T-helper 2 cell treated with Interferon-gamma antibody and Interleukin-4, amounts not matched to agents 5 μg/mL and 100 μg/mL, for 36 hours (primary cell): ENCODE results near the gene DNAH14.
A peak's percentile ranks its signal among the peaks of the same experiment; 100 is the strongest.

ENCODE experiments used
- DNase-seq: peaks from one replicate; pipeline ENCODE4 v3.0.0; 2021; ENCODE audit warnings: low spot score
- H3K27ac Mint-ChIP-seq: one replicate; pipeline ENCODE4 v1.8.0; 2021; ENCODE audit warnings: mild to moderate bottlenecking, mixed read lengths
- H3K27me3 Mint-ChIP-seq: one replicate; pipeline ENCODE4 v1.8.0; 2021; ENCODE audit warnings: low read depth, mixed read lengths
- H3K36me3 Mint-ChIP-seq: one replicate; pipeline ENCODE4 v1.8.0; 2021; ENCODE audit warnings: low read depth, mixed read lengths
- H3K4me1 Mint-ChIP-seq: one replicate; pipeline ENCODE4 v1.8.0; 2021; ENCODE audit warnings: low read depth, mixed read lengths
- H3K4me3 Mint-ChIP-seq: one replicate; pipeline ENCODE4 v1.8.0; 2022; ENCODE audit warnings: mild to moderate bottlenecking, moderate library complexity, mixed read lengths
- H3K9me3 Mint-ChIP-seq: one replicate; pipeline ENCODE4 v1.8.0; 2021; ENCODE audit warnings: mixed read lengths

The DNAH14 gene

GRCh38 chr1:225428881-225429455 lies 499.5 kb downstream of the DNAH14 start:
- Mint-ChIP-seq H3K36me3 (peaks cover 13% of the 10 kb centered on the region), H3K27me3 (no peaks in the 10 kb centered on the region), H3K9me3 (no peaks in the 10 kb centered on the region), H3K4me1 (peaks cover 37% of the 10 kb centered on the region), H3K27ac (peak overlapping the region; percentile 96), H3K4me3 (peak overlapping the region; percentile 89)
- DNase-seq = no peak

- Mint-ChIP-seq H3K4me3 (peak overlapping the region; percentile 0), H3K27ac (no peak overlapping the region), H3K27me3 (no peaks in the 10 kb centered on the region), H3K36me3 (peaks cover 7% of the 10 kb centered on the region), H3K4me1 (peaks cover 25% of the 10 kb centered on the region), H3K9me3 (no peaks in the 10 kb centered on the region)
- DNase-seq = no peak
Observed at GRCh38 chr1:225430301-225430700, 500.8 kb downstream of the DNAH14 start.

- H3K27me3 Mint-ChIP-seq = no peaks in the 10 kb centered on the region
- H3K36me3 Mint-ChIP-seq = peaks cover 7% of the 10 kb centered on the region
- H3K9me3 Mint-ChIP-seq = no peaks in the 10 kb centered on the region
- H3K4me3 Mint-ChIP-seq = no peak overlapping the region
- peaks cover 24% of the 10 kb centered on the region for H3K4me1 Mint-ChIP-seq
- no peak for DNase-seq
- H3K27ac Mint-ChIP-seq = no peak overlapping the region
Observed at GRCh38 chr1:225431081-225431863, 501.8 kb downstream of the DNAH14 start.

- H3K4me1 Mint-ChIP-seq = peaks cover 23% of the 10 kb centered on the region
- DNase-seq = no peak
- no peaks in the 10 kb centered on the region for H3K27me3 Mint-ChIP-seq
- H3K27ac Mint-ChIP-seq = no peak overlapping the region
- no peak overlapping the region for H3K4me3 Mint-ChIP-seq
- no peaks in the 10 kb centered on the region for H3K9me3 Mint-ChIP-seq
- H3K36me3 Mint-ChIP-seq = no peaks in the 10 kb centered on the region
Observed at GRCh38 chr1:225434046-225434445, 504.6 kb downstream of the DNAH14 start.

GRCh38 chr1:225435076-225435475 lies 505.6 kb downstream of the DNAH14 start:
- Mint-ChIP-seq H3K36me3 (no peaks in the 10 kb centered on the region), H3K4me3 (no peak overlapping the region), H3K9me3 (no peaks in the 10 kb centered on the region), H3K27ac (no peak overlapping the region), H3K27me3 (no peaks in the 10 kb centered on the region), H3K4me1 (peaks cover 16% of the 10 kb centered on the region)
- no peak for DNase-seq

GRCh38 chr1:225435487-225435886 lies 506.0 kb downstream of the DNAH14 start:
- H3K36me3 Mint-ChIP-seq = no peaks in the 10 kb centered on the region
- no peak for DNase-seq
- H3K9me3 Mint-ChIP-seq = no peaks in the 10 kb centered on the region
- no peaks in the 10 kb centered on the region for H3K27me3 Mint-ChIP-seq
- no peak overlapping the region for H3K4me3 Mint-ChIP-seq
- no peak overlapping the region for H3K27ac Mint-ChIP-seq
- H3K4me1 Mint-ChIP-seq = peaks cover 12% of the 10 kb centered on the region

- Mint-ChIP-seq H3K9me3 (no peaks in the 10 kb centered on the region), H3K27ac (no peak overlapping the region), H3K36me3 (no peaks in the 10 kb centered on the region), H3K27me3 (no peaks in the 10 kb centered on the region), H3K4me3 (no peak overlapping the region), H3K4me1 (peaks cover 13% of the 10 kb centered on the region)
- no peak for DNase-seq
Observed at GRCh38 chr1:225435957-225436392, 506.5 kb downstream of the DNAH14 start.

- no peaks in the 10 kb centered on the region for H3K9me3 Mint-ChIP-seq
- no peaks in the 10 kb centered on the region for H3K36me3 Mint-ChIP-seq
- no peak overlapping the region for H3K27ac Mint-ChIP-seq
- no peaks in the 10 kb centered on the region for H3K27me3 Mint-ChIP-seq
- H3K4me1 Mint-ChIP-seq = peaks cover 30% of the 10 kb centered on the region
- H3K4me3 Mint-ChIP-seq = no peak overlapping the region
- DNase-seq = no peak
Observed at GRCh38 chr1:225437710-225438437, 508.4 kb downstream of the DNAH14 start.

GRCh38 chr1:225440380-225441221 lies 511.1 kb downstream of the DNAH14 start:
- H3K4me3 Mint-ChIP-seq = no peak overlapping the region
- no peak for DNase-seq
- H3K36me3 Mint-ChIP-seq = peaks cover 9% of the 10 kb centered on the region
- H3K27ac Mint-ChIP-seq = no peak overlapping the region
- H3K27me3 Mint-ChIP-seq = peaks cover 3% of the 10 kb centered on the region
- peaks cover 4% of the 10 kb centered on the region for H3K9me3 Mint-ChIP-seq
- H3K4me1 Mint-ChIP-seq = peaks cover 51% of the 10 kb centered on the region

- Mint-ChIP-seq H3K36me3 (peaks cover 9% of the 10 kb centered on the region), H3K9me3 (peaks cover 4% of the 10 kb centered on the region), H3K4me3 (peak overlapping the region; percentile 71), H3K27me3 (peaks cover 3% of the 10 kb centered on the region), H3K4me1 (peaks cover 55% of the 10 kb centered on the region), H3K27ac (peak overlapping the region; percentile 87)
- no peak for DNase-seq
Observed at GRCh38 chr1:225441314-225442122, 512.0 kb downstream of the DNAH14 start.

- Mint-ChIP-seq H3K4me1 (peaks cover 54% of the 10 kb centered on the region), H3K9me3 (peaks cover 4% of the 10 kb centered on the region), H3K27me3 (peaks cover 3% of the 10 kb centered on the region), H3K4me3 (peak overlapping the region; percentile 71), H3K27ac (peak overlapping the region; percentile 87), H3K36me3 (peaks cover 9% of the 10 kb centered on the region)
- DNase-seq = no peak
Observed at GRCh38 chr1:225442123-225442505, 512.6 kb downstream of the DNAH14 start.

GRCh38 chr1:225445639-225446594 lies 516.4 kb downstream of the DNAH14 start:
- Mint-ChIP-seq H3K27me3 (peaks cover 3% of the 10 kb centered on the region), H3K9me3 (peaks cover 4% of the 10 kb centered on the region), H3K27ac (peak overlapping the region; percentile 95), H3K36me3 (peaks cover 9% of the 10 kb centered on the region), H3K4me3 (peak overlapping the region; percentile 77), H3K4me1 (peaks cover 56% of the 10 kb centered on the region)
- no peak for DNase-seq
